Measurements from ENCODE around the gene ZFP62. TPM values are rescaled to one million over a fixed set of nuclear protein-coding genes. Genes with fewer than 3 reads are reported as not detected.

ZFP62 gene
- total RNA-seq, 1 donor: 18.1 TPM

DNA sequence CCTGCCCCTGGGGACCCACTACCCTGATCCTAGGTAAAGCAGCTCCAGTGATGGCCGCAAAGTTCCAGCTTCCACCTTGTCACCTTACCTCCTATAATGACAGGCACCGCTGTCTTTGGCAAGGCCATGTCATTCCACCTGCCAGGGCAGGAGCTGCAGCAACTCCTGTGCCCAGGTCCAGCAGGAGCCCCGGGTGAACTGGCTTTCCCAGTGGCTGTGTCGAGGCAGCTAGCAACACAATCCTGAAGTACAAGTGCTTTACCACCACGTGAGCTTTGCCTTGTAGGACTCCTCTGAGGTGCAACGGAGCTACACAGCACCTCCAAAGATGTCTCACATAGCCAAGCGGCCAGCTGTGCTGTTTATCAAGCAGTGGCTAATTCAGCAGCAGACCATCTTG, 37.7 kb downstream of the ZFP62 start:
- TF ChIP-seq, protein P1, sequence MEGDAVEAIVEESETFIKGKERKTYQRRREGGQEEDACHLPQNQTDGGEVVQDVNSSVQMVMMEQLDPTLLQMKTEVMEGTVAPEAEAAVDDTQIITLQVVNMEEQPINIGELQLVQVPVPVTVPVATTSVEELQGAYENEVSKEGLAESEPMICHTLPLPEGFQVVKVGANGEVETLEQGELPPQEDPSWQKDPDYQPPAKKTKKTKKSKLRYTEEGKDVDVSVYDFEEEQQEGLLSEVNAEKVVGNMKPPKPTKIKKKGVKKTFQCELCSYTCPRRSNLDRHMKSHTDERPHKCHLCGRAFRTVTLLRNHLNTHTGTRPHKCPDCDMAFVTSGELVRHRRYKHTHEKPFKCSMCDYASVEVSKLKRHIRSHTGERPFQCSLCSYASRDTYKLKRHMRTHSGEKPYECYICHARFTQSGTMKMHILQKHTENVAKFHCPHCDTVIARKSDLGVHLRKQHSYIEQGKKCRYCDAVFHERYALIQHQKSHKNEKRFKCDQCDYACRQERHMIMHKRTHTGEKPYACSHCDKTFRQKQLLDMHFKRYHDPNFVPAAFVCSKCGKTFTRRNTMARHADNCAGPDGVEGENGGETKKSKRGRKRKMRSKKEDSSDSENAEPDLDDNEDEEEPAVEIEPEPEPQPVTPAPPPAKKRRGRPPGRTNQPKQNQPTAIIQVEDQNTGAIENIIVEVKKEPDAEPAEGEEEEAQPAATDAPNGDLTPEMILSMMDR (IDR thresholded peaks at IDR 0.05; ENCODE audit: extremely low read depth, low read depth, low read length): no peak
- peaks cover 12% of the 10 kb centered on the region for H3K4me1 ChIP-seq (ENCODE audit: insufficient read depth, low read length)
- no peak overlapping the region for H3K4me2 ChIP-seq (ENCODE audit: insufficient read depth, low read length)
- no peaks in the 10 kb centered on the region for H3K79me2 ChIP-seq (ENCODE audit: insufficient read depth, low read length)
- no peaks in the 10 kb centered on the region for H3K9me3 ChIP-seq (ENCODE audit: low read depth, low read length)
- no peaks in the 10 kb centered on the region for H3K27me3 ChIP-seq (ENCODE audit: insufficient read depth, low read length)
- no peak overlapping the region for H3K4me3 ChIP-seq (ENCODE audit: insufficient read depth, low read length)
- H3K36me3 ChIP-seq (ENCODE audit: insufficient read depth, low read length): no peaks in the 10 kb centered on the region
- DNase-seq (ENCODE audit: insufficient read length, low spot score, missing footprints): no peak
- no peak overlapping the region for H3K27ac ChIP-seq (ENCODE audit: low read depth, low read length)
- H2AFZ ChIP-seq (ENCODE audit: low read length): no peak overlapping the region
- no peaks in the 10 kb centered on the region for H4K20me1 ChIP-seq (ENCODE audit: insufficient read depth, low read length)

DNA sequence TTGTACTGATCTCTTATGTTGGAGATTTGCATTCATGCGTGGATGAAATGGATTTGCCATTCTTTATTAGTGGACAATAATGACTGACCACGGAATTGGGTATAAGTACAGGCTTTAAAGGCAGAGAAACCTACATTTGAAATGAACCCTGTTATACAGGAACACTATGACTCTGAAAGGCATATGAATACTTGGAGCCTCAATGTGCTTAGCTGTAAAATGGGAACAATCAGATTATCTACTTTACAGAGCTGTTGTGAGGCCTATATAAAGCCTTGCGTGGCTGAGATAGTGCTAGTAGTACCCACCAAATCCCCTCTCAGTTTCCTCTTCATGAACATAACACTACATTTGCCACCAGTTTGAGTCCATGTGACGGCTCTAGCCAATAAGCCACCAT, 39.5 kb downstream of the ZFP62 start:
- H3K4me3 ChIP-seq (ENCODE audit: insufficient read depth, low read length): no peak overlapping the region
- no peaks in the 10 kb centered on the region for H3K9me3 ChIP-seq (ENCODE audit: low read depth, low read length)
- peaks cover 25% of the 10 kb centered on the region for H3K4me1 ChIP-seq (ENCODE audit: insufficient read depth, low read length)
- no peaks in the 10 kb centered on the region for H3K27me3 ChIP-seq (ENCODE audit: insufficient read depth, low read length)
- no peak overlapping the region for H2AFZ ChIP-seq (ENCODE audit: low read length)
- H3K79me2 ChIP-seq (ENCODE audit: insufficient read depth, low read length): no peaks in the 10 kb centered on the region
- TF ChIP-seq, protein P1 (IDR thresholded peaks at IDR 0.05; ENCODE audit: extremely low read depth, low read depth, low read length): no peak
- H3K27ac ChIP-seq (ENCODE audit: low read depth, low read length): no peak overlapping the region
- no peaks in the 10 kb centered on the region for H4K20me1 ChIP-seq (ENCODE audit: insufficient read depth, low read length)
- no peaks in the 10 kb centered on the region for H3K36me3 ChIP-seq (ENCODE audit: insufficient read depth, low read length)
- H3K4me2 ChIP-seq (ENCODE audit: insufficient read depth, low read length): no peak overlapping the region
- no peak for DNase-seq (ENCODE audit: insufficient read length, low spot score, missing footprints)

DNA sequence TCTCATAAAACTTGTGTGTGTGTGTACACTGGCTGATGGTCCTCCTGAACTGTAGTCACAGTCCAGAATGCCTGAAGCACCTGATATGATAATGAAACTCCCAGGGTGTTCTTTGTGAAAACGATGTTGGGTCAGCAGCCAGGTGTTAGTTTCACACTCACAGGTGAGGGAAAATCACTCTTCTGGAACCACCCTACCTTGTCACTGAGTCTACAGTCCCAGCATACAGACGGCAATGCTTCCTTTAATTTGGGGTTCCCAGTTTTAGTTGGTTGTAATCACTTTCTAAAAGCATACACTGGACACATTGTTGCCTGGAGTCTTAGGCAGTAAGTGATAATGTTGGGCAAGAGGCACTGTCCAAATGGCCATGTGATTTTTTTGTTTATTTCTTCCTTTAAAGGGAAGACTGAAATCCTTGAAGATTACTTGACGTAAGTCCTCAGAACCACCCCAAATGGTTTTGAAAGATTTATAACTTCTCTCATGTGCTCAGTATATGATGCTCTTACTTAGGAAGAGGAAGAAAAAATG, 40.2 kb downstream of the ZFP62 start:
- H3K36me3 ChIP-seq (ENCODE audit: insufficient read depth, low read length): no peaks in the 10 kb centered on the region
- DNase-seq (ENCODE audit: insufficient read length, low spot score, missing footprints): no peak
- H4K20me1 ChIP-seq (ENCODE audit: insufficient read depth, low read length): no peaks in the 10 kb centered on the region
- H3K79me2 ChIP-seq (ENCODE audit: insufficient read depth, low read length): no peaks in the 10 kb centered on the region
- H3K4me3 ChIP-seq (ENCODE audit: insufficient read depth, low read length): no peak overlapping the region
- H3K4me2 ChIP-seq (ENCODE audit: insufficient read depth, low read length): no peak overlapping the region
- TF ChIP-seq, protein P1 (IDR thresholded peaks at IDR 0.05; ENCODE audit: extremely low read depth, low read depth, low read length): no peak
- H2AFZ ChIP-seq (ENCODE audit: low read length): no peak overlapping the region
- H3K9me3 ChIP-seq (ENCODE audit: low read depth, low read length): no peaks in the 10 kb centered on the region
- H3K27ac ChIP-seq (ENCODE audit: low read depth, low read length): no peak overlapping the region
- peaks cover 24% of the 10 kb centered on the region for H3K4me1 ChIP-seq (ENCODE audit: insufficient read depth, low read length)
- no peaks in the 10 kb centered on the region for H3K27me3 ChIP-seq (ENCODE audit: insufficient read depth, low read length)

DNA sequence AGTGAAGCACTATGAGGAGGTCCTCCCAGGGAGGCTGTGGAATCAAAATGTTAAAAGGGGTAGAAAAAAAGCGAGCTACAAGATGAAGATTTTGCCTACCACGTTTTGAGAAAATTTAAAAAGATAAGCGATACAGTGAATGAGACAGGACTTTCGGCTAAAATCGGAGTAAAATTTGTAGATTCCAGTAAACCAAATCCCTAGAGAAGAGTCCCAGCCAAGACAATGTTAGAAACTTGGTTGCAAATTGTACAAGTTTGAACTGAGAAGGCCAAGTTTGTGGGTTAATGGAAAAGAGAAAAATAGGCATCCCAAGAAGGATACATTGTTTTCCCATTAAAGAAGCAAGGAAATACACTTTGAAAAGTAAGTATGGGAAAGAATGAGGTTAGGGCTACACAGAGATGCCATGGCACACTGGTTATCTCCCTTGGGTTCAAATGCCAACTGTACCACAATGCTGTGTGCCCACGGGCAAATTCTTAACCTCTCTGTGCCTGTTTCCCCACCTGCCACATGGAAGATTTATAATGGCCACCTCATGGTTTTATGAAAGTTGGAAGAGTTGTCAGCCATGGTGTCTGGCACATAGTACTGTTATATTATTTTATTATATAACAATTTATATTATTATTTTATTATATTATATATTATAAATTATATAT, 42.3 kb downstream of the ZFP62 start:
- H3K79me2 ChIP-seq (ENCODE audit: insufficient read depth, low read length): no peaks in the 10 kb centered on the region
- H3K27me3 ChIP-seq (ENCODE audit: insufficient read depth, low read length): no peaks in the 10 kb centered on the region
- no peak for DNase-seq (ENCODE audit: insufficient read length, low spot score, missing footprints)
- H3K27ac ChIP-seq (ENCODE audit: low read depth, low read length): no peak overlapping the region
- no peaks in the 10 kb centered on the region for H3K9me3 ChIP-seq (ENCODE audit: low read depth, low read length)
- peaks cover 24% of the 10 kb centered on the region for H3K4me1 ChIP-seq (ENCODE audit: insufficient read depth, low read length)
- H4K20me1 ChIP-seq (ENCODE audit: insufficient read depth, low read length): no peaks in the 10 kb centered on the region
- H3K4me3 ChIP-seq (ENCODE audit: insufficient read depth, low read length): no peak overlapping the region
- H3K36me3 ChIP-seq (ENCODE audit: insufficient read depth, low read length): no peaks in the 10 kb centered on the region
- TF ChIP-seq, protein P1 (IDR thresholded peaks at IDR 0.05; ENCODE audit: extremely low read depth, low read depth, low read length): no peak
- H3K4me2 ChIP-seq (ENCODE audit: insufficient read depth, low read length): peak overlapping the region; percentile 36
- peak overlapping the region; percentile 65 for H2AFZ ChIP-seq (ENCODE audit: low read length)
